DND-41 (cell line): ENCODE measurements around the gene GOLPH3L.
"Not testable (repeated sequence)": the region's sequence is repeated elsewhere in the genome, so short reads cannot be mapped to it uniquely, and the experiment has no call there.

ENCODE experiments used
- ATAC-seq: fragments of 200-7000 bp; cut with Tn5 transposase; 3 replicates; pipeline ENCODE4 v1.9.1; 2021; ENCODE audit warnings: low read depth; ENCODE audit not compliant: insufficient read depth
- DNase-seq: peaks from one replicate; pipeline ENCODE4 v3.0.0-alpha.2; 2020
- H2AFZ ChIP-seq: 2 replicates; pipeline ENCODE4 v1.6.0; 2012; ENCODE audit warnings: low read depth, low read length
- H3K27ac ChIP-seq: 2 replicates; pipeline ENCODE4 v1.5.1; 2012; ENCODE audit warnings: low read length, inconsistent platforms
- H3K27me3 ChIP-seq: fragments of 200-600 bp; sonication (generic); 2 replicates; pipeline ENCODE4 v1.6.0; 2012; ENCODE audit warnings: low read length, mild to moderate bottlenecking, inconsistent platforms; ENCODE audit not compliant: insufficient read depth, poor library complexity
- H3K36me3 ChIP-seq: 2 replicates; pipeline ENCODE4 v1.5.1; 2012; ENCODE audit warnings: low read length, inconsistent platforms; ENCODE audit not compliant: insufficient read depth
- H3K4me1 ChIP-seq: 2 replicates; pipeline ENCODE4 v1.5.1; 2012; ENCODE audit warnings: mild to moderate bottlenecking, low read length; ENCODE audit not compliant: insufficient read depth
- H3K4me2 ChIP-seq: 2 replicates; pipeline ENCODE4 v1.6.0; 2012; ENCODE audit warnings: mild to moderate bottlenecking, moderate library complexity, low read length, inconsistent platforms; ENCODE audit not compliant: insufficient read depth
- H3K4me3 ChIP-seq, 2 experiments: fragments of 200-600 bp in 1 of 2; shearing (Covaris generic) in 1 of 2; 2 replicates each; pipeline ENCODE4 v1.5.1; 2012 to 2016; ENCODE audit warnings: inconsistent platforms in 2 of 2, low read length in 2 of 2, mild to moderate bottlenecking in 2 of 2, low read depth in 1 of 2, moderate library complexity in 1 of 2
- H3K79me2 ChIP-seq: 2 replicates; pipeline ENCODE4 v1.6.0; 2012; ENCODE audit warnings: low read length, inconsistent platforms; ENCODE audit not compliant: insufficient read depth
- H3K9ac ChIP-seq: 2 replicates; pipeline ENCODE4 v1.6.0; 2012; ENCODE audit warnings: low read depth, mild to moderate bottlenecking, inconsistent platforms, low read length, moderate library complexity
- H3K9me3 ChIP-seq: 2 replicates; pipeline ENCODE4 v1.5.1; 2012; ENCODE audit warnings: low read length, moderate library complexity, mild to moderate bottlenecking, inconsistent platforms; ENCODE audit not compliant: insufficient read depth, severe bottlenecking
- H4K20me1 ChIP-seq: 2 replicates; pipeline ENCODE4 v1.6.0; 2012; ENCODE audit warnings: low read length; ENCODE audit not compliant: insufficient read depth
- CTCF ChIP-seq: IDR thresholded peaks from 2 replicates; pipeline ENCODE4 v1.5.1; 2012; ENCODE audit warnings: borderline replicate concordance, low read length, moderate library complexity, mild to moderate bottlenecking; ENCODE audit not compliant: poor library complexity, severe bottlenecking; ENCODE audit errors: extremely low read depth
- EZH2 ChIP-seq: IDR thresholded peaks from 3 replicates; pipeline ENCODE4 v1.6.1; 2012; ENCODE audit warnings: borderline replicate concordance, low read depth, mild to moderate bottlenecking, moderate library complexity, low read length, inconsistent platforms; ENCODE audit not compliant: severe bottlenecking

Gene GOLPH3L

DNA sequence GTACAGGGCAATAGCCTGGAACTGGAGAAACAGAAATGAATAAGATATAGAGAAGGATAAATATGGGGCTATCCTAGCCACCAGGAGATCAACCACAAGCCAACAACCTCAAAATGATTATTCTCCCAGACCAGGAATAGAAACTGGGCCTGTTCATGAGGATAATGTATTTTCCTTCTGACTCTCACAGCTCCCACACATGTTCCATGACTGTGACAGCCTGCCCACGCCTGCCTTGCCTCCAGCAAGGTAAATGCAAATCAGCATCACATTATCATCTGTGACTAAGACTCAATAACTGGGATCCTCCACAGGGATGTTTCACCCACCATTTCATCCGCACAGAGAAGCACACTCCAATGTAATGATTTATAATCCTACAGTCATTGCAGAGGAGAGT lies 70.8 kb downstream of the GOLPH3L start:
- no peak for TF ChIP-seq EZH2
- TF ChIP-seq CTCF = no peak
- Histone ChIP-seq H4K20me1 (peaks cover 16% of the 10 kb centered on the region; the same call in 1 of the 2 replicates), H3K9ac (no peak overlapping the region), H3K79me2 (peaks cover 42% of the 10 kb centered on the region), H3K4me3 (no peak overlapping the region), H3K27me3 (no peaks in the 10 kb centered on the region), H3K27ac (no peak overlapping the region), H2AFZ (no peak overlapping the region), H3K4me2 (no peak overlapping the region), H3K36me3 (peaks cover 71% of the 10 kb centered on the region), H3K9me3 (no peaks in the 10 kb centered on the region), H3K4me1 (peaks cover 22% of the 10 kb centered on the region)
- ATAC-seq = no peak
- no peak for DNase-seq

GRCh38 chr1:150624546-150624945 lies 72.4 kb downstream of the GOLPH3L start:
- ATAC-seq, H3K27ac ChIP-seq, H3K9ac ChIP-seq, DNase-seq, H2AFZ ChIP-seq, H3K27me3 ChIP-seq, H3K4me2 ChIP-seq, H3K9me3 ChIP-seq, H3K4me3 ChIP-seq: not testable (repeated sequence)
- Histone ChIP-seq H3K79me2 (peaks cover 37% of the 10 kb centered on the region), H3K36me3 (peaks cover 87% of the 10 kb centered on the region), H3K4me1 (peaks cover 15% of the 10 kb centered on the region), H4K20me1 (peaks cover 16% of the 10 kb centered on the region; the same call in 1 of the 2 replicates)

- not testable (repeated sequence) for H3K9me3 ChIP-seq, H3K27ac ChIP-seq, H3K4me3 ChIP-seq, H2AFZ ChIP-seq, H3K4me2 ChIP-seq, ATAC-seq, H3K9ac ChIP-seq, H3K27me3 ChIP-seq, DNase-seq
- Histone ChIP-seq H3K36me3 (peaks cover 91% of the 10 kb centered on the region), H4K20me1 (peaks cover 16% of the 10 kb centered on the region; the same call in 1 of the 2 replicates), H3K79me2 (peaks cover 37% of the 10 kb centered on the region), H3K4me1 (peaks cover 15% of the 10 kb centered on the region)
Observed at GRCh38 chr1:150624134-150624533, 72.8 kb downstream of the GOLPH3L start.

DNA sequence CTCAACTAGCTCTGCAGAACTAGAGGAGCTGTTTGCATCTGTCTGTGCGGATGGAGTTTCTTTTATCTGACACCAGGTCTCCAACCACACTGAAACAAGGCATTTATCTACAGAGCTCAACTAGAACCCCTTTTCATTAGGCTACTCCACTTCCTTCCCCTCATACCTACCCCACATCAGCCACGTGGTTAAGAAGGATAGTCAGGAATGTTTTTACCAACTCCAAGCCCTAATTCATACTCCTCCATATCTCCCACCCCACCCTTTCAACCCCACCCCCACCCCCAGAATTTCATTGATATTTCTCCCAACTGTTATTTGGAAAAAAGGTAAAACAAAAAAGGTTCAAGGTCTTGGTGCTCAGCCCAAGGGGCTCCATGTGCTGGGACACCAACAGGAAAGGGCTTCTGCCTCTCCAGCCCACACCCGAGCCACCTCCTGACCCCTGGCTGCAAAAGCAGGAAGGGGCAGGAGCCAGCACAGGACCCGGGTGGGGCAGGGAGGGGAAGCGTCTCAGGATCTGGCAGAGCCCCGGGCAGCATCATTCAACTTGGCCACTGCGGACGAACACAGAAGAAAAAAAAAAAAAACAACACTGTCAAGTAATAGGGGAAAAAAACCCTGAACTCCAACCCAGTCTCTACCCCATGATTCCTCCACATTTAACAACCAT lies 74.5 kb downstream of the GOLPH3L start:
- DNase-seq (no peak), ATAC-seq (no peak)
- TF ChIP-seq CTCF = no peak
- TF ChIP-seq EZH2 = no peak
- Histone ChIP-seq H4K20me1 (peaks cover 3% of the 10 kb centered on the region; the same call in 1 of the 2 replicates), H3K4me1 (peaks cover 2% of the 10 kb centered on the region; the same call in 1 of the 2 replicates), H3K27ac (no peak overlapping the region), H3K27me3 (no peaks in the 10 kb centered on the region), H3K36me3 (peaks cover 98% of the 10 kb centered on the region), H3K9ac (no peak overlapping the region), H2AFZ (no peak overlapping the region), H3K4me3 (no peak overlapping the region), H3K9me3 (no peaks in the 10 kb centered on the region), H3K79me2 (peaks cover 21% of the 10 kb centered on the region), H3K4me2 (no peak overlapping the region)
